HFFc6 (cell line): ENCODE data around the gene MANSC4. TPM values are rescaled to one million over a fixed set of nuclear protein-coding genes. Genes with fewer than 3 reads are reported as not detected.
A peak's percentile ranks its signal among the peaks of the same experiment; 100 is the strongest.

Experiments used
- DNase-seq: peaks from one replicate; pipeline ENCODE4 v3.0.0-alpha.2; 2018
- H3K27ac Mint-ChIP-seq: 2 replicates; pipeline ENCODE4 v1.8.0; 2020; ENCODE audit warnings: mild to moderate bottlenecking, mixed read lengths
- H3K27me3 Mint-ChIP-seq: 2 replicates; pipeline ENCODE4 v1.8.0; 2021; ENCODE audit warnings: mild to moderate bottlenecking, moderate library complexity, mixed read lengths; ENCODE audit not compliant: insufficient read depth
- H3K36me3 Mint-ChIP-seq: 2 replicates; pipeline ENCODE4 v1.8.0; 2021; ENCODE audit warnings: low read depth, mixed read lengths
- H3K4me1 Mint-ChIP-seq: 2 replicates; pipeline ENCODE4 v1.8.0; 2020; ENCODE audit warnings: low read depth, mixed read lengths
- H3K4me3 Mint-ChIP-seq: 2 replicates; pipeline ENCODE4 v1.8.0; 2020; ENCODE audit warnings: mild to moderate bottlenecking, moderate library complexity, mixed read lengths
- H3K9me3 Mint-ChIP-seq: 2 replicates; pipeline ENCODE4 v1.8.0; 2020; ENCODE audit warnings: mild to moderate bottlenecking, mixed read lengths
- CTCF ChIP-seq: fragments of 200-600 bp; sonication (generic); IDR thresholded peaks from 2 replicates; pipeline ENCODE4 v1.5.0; 2021; ENCODE audit warnings: antibody characterized with exemption, mild to moderate bottlenecking
- total RNA-seq, 6 experiments: library from RNA; stranded (reverse); fragmentation: NEBNext Ultra II Directional; extraction: Animal tissue kit (Norgen Biotek cat#: 25700); gene quantifications; 2 replicates in 1 of 6; 3 replicates in 5 of 6; pipeline ENCODE4 v1.2.3, GENCODE V29; 2021

MANSC4 gene
- total RNA-seq, 6 experiments from 2014 or later: not detected

GRCh38 chr12:27733791-27734190 lies 46.2 kb downstream of the MANSC4 start:
- peaks cover 13% of the 10 kb centered on the region; the same call in 1 of the 2 replicates for H3K36me3 Mint-ChIP-seq
- no peak for TF ChIP-seq CTCF
- no peak overlapping the region for H3K4me3 Mint-ChIP-seq
- H3K27ac Mint-ChIP-seq: no peak overlapping the region
- no peaks in the 10 kb centered on the region for H3K9me3 Mint-ChIP-seq
- DNase-seq: no peak
- H3K4me1 Mint-ChIP-seq: peaks cover 5% of the 10 kb centered on the region; the same call in 1 of the 2 replicates
- H3K27me3 Mint-ChIP-seq: no peaks in the 10 kb centered on the region; the same call in 1 of the 2 replicates

- no peaks in the 10 kb centered on the region for H3K9me3 Mint-ChIP-seq
- peaks cover 5% of the 10 kb centered on the region; the same call in 1 of the 2 replicates for H3K4me1 Mint-ChIP-seq
- H3K4me3 Mint-ChIP-seq: no peak overlapping the region
- peak; percentile 89 for TF ChIP-seq CTCF
- H3K36me3 Mint-ChIP-seq: peaks cover 13% of the 10 kb centered on the region; the same call in 1 of the 2 replicates
- no peaks in the 10 kb centered on the region; the same call in 1 of the 2 replicates for H3K27me3 Mint-ChIP-seq
- peak; percentile 30 for DNase-seq
- no peak overlapping the region for H3K27ac Mint-ChIP-seq
Measured at GRCh38 chr12:27733052-27733656, 46.9 kb downstream of the MANSC4 start.

GRCh38 chr12:27732281-27732680 lies 47.8 kb downstream of the MANSC4 start:
- Mint-ChIP-seq H3K9me3 (no peaks in the 10 kb centered on the region), H3K27ac (no peak overlapping the region; the same call in 1 of the 2 replicates), H3K4me3 (no peak overlapping the region), H3K4me1 (peaks cover 5% of the 10 kb centered on the region; the same call in 1 of the 2 replicates), H3K36me3 (peaks cover 10% of the 10 kb centered on the region; the same call in 1 of the 2 replicates), H3K27me3 (no peaks in the 10 kb centered on the region; the same call in 1 of the 2 replicates)
- no peak for DNase-seq
- TF ChIP-seq CTCF: peak; percentile 41; the same call in 1 of the 2 replicates

GRCh38 chr12:27730097-27730588 lies 49.9 kb downstream of the MANSC4 start:
- no peaks in the 10 kb centered on the region; the same call in 1 of the 2 replicates for H3K27me3 Mint-ChIP-seq
- no peak for TF ChIP-seq CTCF
- H3K9me3 Mint-ChIP-seq: no peaks in the 10 kb centered on the region
- peaks cover 18% of the 10 kb centered on the region for H3K36me3 Mint-ChIP-seq
- no peak overlapping the region for H3K27ac Mint-ChIP-seq
- H3K4me1 Mint-ChIP-seq: peaks cover 5% of the 10 kb centered on the region; the same call in 1 of the 2 replicates
- H3K4me3 Mint-ChIP-seq: no peak overlapping the region
- no peak for DNase-seq

- Mint-ChIP-seq H3K4me3 (no peak overlapping the region), H3K4me1 (no peaks in the 10 kb centered on the region), H3K27me3 (no peaks in the 10 kb centered on the region), H3K27ac (no peak overlapping the region), H3K36me3 (peaks cover 13% of the 10 kb centered on the region), H3K9me3 (no peaks in the 10 kb centered on the region)
- TF ChIP-seq CTCF: no peak
- DNase-seq: no peak
Measured at GRCh38 chr12:27723212-27723611, 56.8 kb downstream of the MANSC4 start.

Other genes with a start within 250 kb of the MANSC4 start
- gene REP15, start 83.8 kb downstream of the MANSC4 start, total RNA-seq: 1 to 10 TPM; 2.1 to 2.9 (median 2.4) TPM
- 10 to 100 TPM; 39.2 to 47.9 (median 45.6) TPM for gene MRPS35, start 69.4 kb downstream of the MANSC4 start, total RNA-seq
- gene KLHL42, start within 50 bp of the MANSC4 start, total RNA-seq: 10 to 100 TPM; 17.6 to 24.7 (median 19.3) TPM
- 1 to 10 TPM in 3 of 6 experiments, under 1 TPM in 3; 0.59 to 1.3 (median 1.0) TPM for gene PTHLH, start 192.5 kb upstream of the MANSC4 start, total RNA-seq